ENCODE results near the gene PVR.
"Not testable (repeated sequence)": the region's sequence is repeated elsewhere in the genome, so short reads cannot be mapped to it uniquely, and the experiment has no call there.

Gene PVR

GRCh38 chr19:44671400-44671799, 27.7 kb downstream of the PVR start, which contains the start of gene CEACAM19:
Gene CEACAM19, plus strand, starts transcription at chr19:44671482. Its CDS starts 450 bp downstream, at chr19:44671932.
- H3K4me1 Mint-ChIP-seq: no peaks in the 10 kb centered on the region
- no peaks in the 10 kb centered on the region for H3K36me3 Mint-ChIP-seq
- ATAC-seq: no peak
- no peaks in the 10 kb centered on the region for H3K9me3 Mint-ChIP-seq
- H3K27ac Mint-ChIP-seq: no peak within 1 kb of the TSS
- H3K4me3 Mint-ChIP-seq: no peak within 1 kb of the TSS
- H3K27me3 Mint-ChIP-seq: no peaks in the 10 kb centered on the region

GRCh38 chr19:44672226-44672625, 28.5 kb downstream of the PVR start:
- Mint-ChIP-seq H3K4me1 (no peaks in the 10 kb centered on the region), H3K9me3 (no peaks in the 10 kb centered on the region), H3K36me3 (no peaks in the 10 kb centered on the region), H3K27me3 (no peaks in the 10 kb centered on the region), H3K4me3 (no peak overlapping the region), H3K27ac (no peak overlapping the region)
- ATAC-seq: no peak

GRCh38 chr19:44673510-44673909, 29.8 kb downstream of the PVR start:
- Mint-ChIP-seq H3K4me3 (no peak overlapping the region), H3K36me3 (no peaks in the 10 kb centered on the region), H3K27ac (no peak overlapping the region), H3K27me3 (no peaks in the 10 kb centered on the region), H3K9me3 (no peaks in the 10 kb centered on the region), H3K4me1 (no peaks in the 10 kb centered on the region)
- no peak for ATAC-seq

GRCh38 chr19:44675521-44675920, 31.8 kb downstream of the PVR start:
- no peak for ATAC-seq
- Mint-ChIP-seq H3K27ac (no peak overlapping the region), H3K9me3 (no peaks in the 10 kb centered on the region), H3K36me3 (no peaks in the 10 kb centered on the region), H3K27me3 (peaks cover 7% of the 10 kb centered on the region), H3K4me3 (no peak overlapping the region), H3K4me1 (no peaks in the 10 kb centered on the region)

- Mint-ChIP-seq H3K9me3 (no peaks in the 10 kb centered on the region), H3K4me3 (no peak overlapping the region), H3K27me3 (peaks cover 11% of the 10 kb centered on the region), H3K27ac (no peak overlapping the region), H3K36me3 (no peaks in the 10 kb centered on the region), H3K4me1 (no peaks in the 10 kb centered on the region)
- ATAC-seq: no peak
Measured at GRCh38 chr19:44677019-44677811, 33.5 kb downstream of the PVR start.

GRCh38 chr19:44680536-44680935, 36.8 kb downstream of the PVR start:
- no peak overlapping the region for H3K27ac Mint-ChIP-seq
- no peaks in the 10 kb centered on the region for H3K36me3 Mint-ChIP-seq
- H3K9me3 Mint-ChIP-seq: no peaks in the 10 kb centered on the region
- no peak overlapping the region for H3K4me3 Mint-ChIP-seq
- H3K27me3 Mint-ChIP-seq: peaks cover 35% of the 10 kb centered on the region
- no peak for ATAC-seq
- H3K4me1 Mint-ChIP-seq: peaks cover 14% of the 10 kb centered on the region

- H3K36me3 Mint-ChIP-seq: no peaks in the 10 kb centered on the region
- peaks cover 44% of the 10 kb centered on the region for H3K27me3 Mint-ChIP-seq
- H3K4me1 Mint-ChIP-seq: peaks cover 27% of the 10 kb centered on the region
- no peak overlapping the region for H3K27ac Mint-ChIP-seq
- no peak for ATAC-seq
- H3K9me3 Mint-ChIP-seq: no peaks in the 10 kb centered on the region
- no peak overlapping the region for H3K4me3 Mint-ChIP-seq
Measured at GRCh38 chr19:44681992-44682790, 38.5 kb downstream of the PVR start.

GRCh38 chr19:44682807-44683206, 39.1 kb downstream of the PVR start:
- Mint-ChIP-seq H3K4me3 (no peak overlapping the region), H3K4me1 (peaks cover 27% of the 10 kb centered on the region), H3K27me3 (peaks cover 47% of the 10 kb centered on the region), H3K36me3 (no peaks in the 10 kb centered on the region), H3K27ac (no peak overlapping the region), H3K9me3 (no peaks in the 10 kb centered on the region)
- ATAC-seq: no peak

- H3K36me3 Mint-ChIP-seq: no peaks in the 10 kb centered on the region
- H3K4me1 Mint-ChIP-seq: peaks cover 27% of the 10 kb centered on the region
- no peak for ATAC-seq
- H3K9me3 Mint-ChIP-seq: no peaks in the 10 kb centered on the region
- H3K27me3 Mint-ChIP-seq: peaks cover 55% of the 10 kb centered on the region
- no peak overlapping the region for H3K27ac Mint-ChIP-seq
- H3K4me3 Mint-ChIP-seq: no peak overlapping the region
Measured at GRCh38 chr19:44683434-44684210, 39.9 kb downstream of the PVR start.

- H3K9me3 Mint-ChIP-seq: not testable (repeated sequence)
Measured at GRCh38 chr19:44684396-44684795, 40.7 kb downstream of the PVR start.

GRCh38 chr19:44684892-44685863, 41.5 kb downstream of the PVR start:
- H3K4me3 Mint-ChIP-seq: peak overlapping the region; percentile 4
- H3K9me3 Mint-ChIP-seq: no peaks in the 10 kb centered on the region
- peaks cover 67% of the 10 kb centered on the region for H3K27me3 Mint-ChIP-seq
- H3K36me3 Mint-ChIP-seq: no peaks in the 10 kb centered on the region
- peaks cover 41% of the 10 kb centered on the region for H3K4me1 Mint-ChIP-seq
- H3K27ac Mint-ChIP-seq: no peak overlapping the region
- ATAC-seq: no peak

More at GRCh38 chr19:44684396-44684795, 40.7 kb downstream of the PVR start:
- Mint-ChIP-seq H3K27me3 (peaks cover 62% of the 10 kb centered on the region), H3K4me1 (peaks cover 33% of the 10 kb centered on the region)
- ATAC-seq, H3K36me3 Mint-ChIP-seq, H3K4me3 Mint-ChIP-seq, H3K27ac Mint-ChIP-seq: not testable (repeated sequence)

- Mint-ChIP-seq H3K4me1 (peaks cover 41% of the 10 kb centered on the region), H3K9me3 (no peaks in the 10 kb centered on the region), H3K36me3 (no peaks in the 10 kb centered on the region), H3K27ac (no peak overlapping the region), H3K27me3 (peaks cover 61% of the 10 kb centered on the region), H3K4me3 (no peak overlapping the region)
- ATAC-seq: no peak
Measured at GRCh38 chr19:44685877-44686276, 42.2 kb downstream of the PVR start.

- peaks cover 47% of the 10 kb centered on the region for H3K4me1 Mint-ChIP-seq
- H3K36me3 Mint-ChIP-seq: no peaks in the 10 kb centered on the region
- no peak for ATAC-seq
- peaks cover 60% of the 10 kb centered on the region for H3K27me3 Mint-ChIP-seq
- H3K9me3 Mint-ChIP-seq: no peaks in the 10 kb centered on the region
- no peak overlapping the region for H3K4me3 Mint-ChIP-seq
- no peak overlapping the region for H3K27ac Mint-ChIP-seq
Measured at GRCh38 chr19:44686896-44687295, 43.2 kb downstream of the PVR start.

GRCh38 chr19:44687888-44688287, 44.2 kb downstream of the PVR start:
- Mint-ChIP-seq H3K4me3 (no peak overlapping the region), H3K27me3 (peaks cover 56% of the 10 kb centered on the region), H3K9me3 (no peaks in the 10 kb centered on the region), H3K4me1 (peaks cover 57% of the 10 kb centered on the region), H3K36me3 (no peaks in the 10 kb centered on the region), H3K27ac (no peak overlapping the region)
- no peak for ATAC-seq
